CD14-positive monocyte (primary cell): ENCODE results near the gene DPP10. TPM values are rescaled to one million over a fixed set of nuclear protein-coding genes. Genes with fewer than 3 reads are reported as not detected.
A peak's percentile ranks its signal among the peaks of the same experiment; 100 is the strongest.

Source experiments
- DNase-seq, 3 donors: peaks; one replicate each; pipeline ENCODE4 v3.0.0-alpha.2; 2011 to 2022
- H2AFZ ChIP-seq: 2 replicates; pipeline ENCODE4 v1.6.0; 2012; ENCODE audit warnings: mild to moderate bottlenecking, low read depth, low read length, inconsistent platforms; ENCODE audit not compliant: insufficient read depth, poor library complexity, severe bottlenecking
- H3K27ac ChIP-seq, 2 donors: 1 replicate in 1 of 2; 2 replicates in 1 of 2; pipeline ENCODE4 v1.5.1; 2012 to 2013; ENCODE audit warnings: low read length in 2 of 2, control low read depth in 1 of 2, inconsistent platforms in 1 of 2, low read depth in 1 of 2, mild to moderate bottlenecking in 1 of 2
- H3K27me3 ChIP-seq, 2 donors: one replicate each; pipeline versions ENCODE4 v1.6.0 to v1.6.1; 2011 to 2013; ENCODE audit warnings: low read length in 2 of 2; ENCODE audit not compliant: control insufficient read depth in 2 of 2, insufficient read depth in 2 of 2
- H3K36me3 ChIP-seq, 2 donors: replicated peaks in 1 of 2; 1 replicate in 1 of 2; 2 replicates in 1 of 2; pipeline versions ENCODE4 v1.5.1 to v1.6.1; 2012 to 2013; ENCODE audit warnings: low read length in 2 of 2, control low read depth in 1 of 2, inconsistent platforms in 1 of 2, mild to moderate bottlenecking in 1 of 2; ENCODE audit not compliant: insufficient read depth in 2 of 2, control insufficient read depth in 1 of 2
- H3K4me1 ChIP-seq, 2 donors: 1 replicate in 1 of 2; 2 replicates in 1 of 2; pipeline versions ENCODE4 v1.5.1 to v1.6.1; 2012 to 2013; ENCODE audit warnings: low read length in 2 of 2, control low read depth in 1 of 2, inconsistent platforms in 1 of 2, mild to moderate bottlenecking in 1 of 2, moderate library complexity in 1 of 2; ENCODE audit not compliant: insufficient read depth in 2 of 2, control insufficient read depth in 1 of 2
- H3K4me2 ChIP-seq: replicated peaks from 2 replicates; pipeline ENCODE3; 2012; ENCODE audit warnings: low read length, moderate library complexity, mild to moderate bottlenecking; ENCODE audit not compliant: poor library complexity, severe bottlenecking; ENCODE audit errors: extremely low read depth
- H3K4me3 ChIP-seq, 3 experiments: fragments of 200-600 bp in 1 of 3; sonication (generic) in 1 of 3; replicated peaks in 1 of 3; 1 replicate in 2 of 3; 2 replicates in 1 of 3; pipeline ENCODE4 v1.5.1; 2011 to 2013; ENCODE audit warnings: low read length in 3 of 3, mild to moderate bottlenecking in 3 of 3, control low read depth in 2 of 3, low read depth in 2 of 3, inconsistent platforms in 1 of 3, moderate library complexity in 1 of 3
- H3K79me2 ChIP-seq: 2 replicates; pipeline ENCODE4 v1.6.0; 2012; ENCODE audit warnings: mild to moderate bottlenecking, control low read depth, inconsistent platforms, low read length, moderate library complexity; ENCODE audit not compliant: insufficient read depth
- H3K9ac ChIP-seq: 2 replicates; pipeline ENCODE4 v1.6.0; 2017; ENCODE audit warnings: low read length, mild to moderate bottlenecking; ENCODE audit not compliant: insufficient read depth, poor library complexity, severe bottlenecking
- H3K9me3 ChIP-seq, 2 donors: replicated peaks in 1 of 2; 1 replicate in 1 of 2; 2 replicates in 1 of 2; pipeline versions ENCODE4 v1.5.1 to v1.6.1; 2012 to 2013; ENCODE audit warnings: low read length in 2 of 2, control low read depth in 1 of 2; ENCODE audit not compliant: control insufficient read depth in 1 of 2, insufficient read depth in 1 of 2
- H4K20me1 ChIP-seq: 2 replicates; pipeline ENCODE4 v1.6.0; 2012; ENCODE audit warnings: mild to moderate bottlenecking, low read length, control low read depth, moderate library complexity; ENCODE audit not compliant: insufficient read depth
- H3K27ac Mint-ChIP-seq, 7 donors: one replicate each; pipeline ENCODE4 v1.8.0; 2020; ENCODE audit warnings: mild to moderate bottlenecking in 7 of 7, mixed read lengths in 7 of 7, moderate library complexity in 6 of 7, inconsistent platforms in 2 of 7
- H3K27me3 Mint-ChIP-seq, 3 donors: one replicate each; pipeline ENCODE4 v1.8.0; 2021 to 2022; ENCODE audit warnings: low read depth in 3 of 3, mild to moderate bottlenecking in 3 of 3, mixed read lengths in 3 of 3, moderate library complexity in 3 of 3, inconsistent platforms in 1 of 3
- H3K36me3 Mint-ChIP-seq, 2 donors: one replicate each; pipeline ENCODE4 v1.8.0; 2020; ENCODE audit warnings: mixed read lengths in 2 of 2, inconsistent platforms in 1 of 2, mild to moderate bottlenecking in 1 of 2
- H3K4me1 Mint-ChIP-seq: one replicate; pipeline ENCODE4 v1.8.0; 2020; ENCODE audit warnings: mild to moderate bottlenecking, mixed read lengths
- H3K4me3 Mint-ChIP-seq, 2 donors: one replicate each; pipeline ENCODE4 v1.8.0; 2020; ENCODE audit warnings: mild to moderate bottlenecking in 2 of 2, mixed read lengths in 2 of 2, moderate library complexity in 1 of 2
- H3K9me3 Mint-ChIP-seq, 7 donors: one replicate each; pipeline ENCODE4 v1.8.0; 2020 to 2022; ENCODE audit warnings: mixed read lengths in 7 of 7, mild to moderate bottlenecking in 6 of 7, moderate library complexity in 6 of 7, inconsistent platforms in 2 of 7
- CTCF ChIP-seq: fragments of 200-600 bp; IDR thresholded peaks from one replicate; pipeline ENCODE4 v1.8.0; 2022; ENCODE audit warnings: antibody characterized with exemption, mild to moderate bottlenecking
- WGBS: methylation state at CpG from one replicate; pipeline ENCODE4 v1.1.5; 2013; ENCODE audit warnings: missing lambda C conversion rate; ENCODE audit not compliant: insufficient coverage; 5-methylcytosine and 5-hydroxymethylcytosine counted together
- intact Hi-C, 2 donors: fragments of 100-400 bp; cut with micrococcal nuclease; formaldehyde crosslinking; loops; one replicate each; pipeline versions ENCODE4 v1.15.0 to v1.15.1; 2023
- polyA plus RNA-seq, 3 donors: library from polyadenylated mRNA; depleted of rRNA in 1 of 3; unstranded in 2 of 3; stranded (reverse) in 1 of 3; fragments of 300-500 nt in 2 of 3; fragments of >200 nt in 1 of 3; fragmentation: Illumina TruSeq in 2 of 3; gene quantifications; 1 replicate in 2 of 3; 2 replicates in 1 of 3; pipeline ENCODE4 v1.2.3, GENCODE V29; 2012 to 2021

Gene DPP10
- polyA plus RNA-seq, 3 donors: not detected

DNA sequence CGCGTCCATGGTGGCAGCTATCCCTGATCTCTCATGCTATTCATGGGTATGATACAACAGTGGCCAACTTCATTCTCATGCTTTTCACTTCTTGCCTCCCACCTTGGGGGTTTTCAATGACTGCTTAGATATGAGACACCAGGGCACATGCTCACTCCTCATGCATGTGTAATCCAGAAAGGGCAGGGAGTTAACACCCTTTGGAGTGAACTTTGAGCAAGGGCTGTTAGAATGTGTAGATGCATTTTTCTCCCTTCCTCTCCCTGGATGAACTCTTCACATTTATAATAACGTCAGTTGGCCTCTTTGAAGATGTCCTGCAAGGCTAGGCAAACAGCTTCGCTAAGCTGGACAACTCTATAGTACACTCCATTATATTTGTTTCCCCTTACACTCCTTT is 56.7 kb downstream of the DPP10 start:
- Histone ChIP-seq H2AFZ (no peak overlapping the region), H3K4me3 (no peak overlapping the region), H3K4me2 (no peak overlapping the region), H3K4me1 (no peaks in the 10 kb centered on the region), H3K27me3 (no peaks in the 10 kb centered on the region), H4K20me1 (no peaks in the 10 kb centered on the region), H3K79me2 (no peaks in the 10 kb centered on the region), H3K36me3 (no peaks in the 10 kb centered on the region), H3K9ac (no peak overlapping the region), H3K9me3 (no peaks in the 10 kb centered on the region), H3K27ac (no peak overlapping the region)
- H3K27ac Mint-ChIP-seq: no peak overlapping the region
- intact Hi-C loops: no loop called here
- H3K36me3 Mint-ChIP-seq: no peaks in the 10 kb centered on the region
- no peaks in the 10 kb centered on the region for H3K4me1 Mint-ChIP-seq
- H3K27me3 Mint-ChIP-seq: peaks cover 0 to 3% (median 0%) of the 10 kb centered on the region in 3 donors
- H3K4me3 Mint-ChIP-seq: no peak overlapping the region
- TF ChIP-seq CTCF: no peak
- peaks cover 0 to 4% (median 1%) of the 10 kb centered on the region in 7 donors for H3K9me3 Mint-ChIP-seq
- no peak for DNase-seq
- 82% methylated on average over 4 of the region's 4 CpGs for WGBS

- H3K9ac ChIP-seq: no peak overlapping the region
- H3K9me3 Mint-ChIP-seq: peaks cover 0 to 8% (median 2%) of the 10 kb centered on the region in 7 donors
- H3K27me3 Mint-ChIP-seq: peaks cover 0 to 4% (median 1%) of the 10 kb centered on the region in 3 donors
- H3K27ac ChIP-seq: no peak overlapping the region
- H3K4me1 ChIP-seq: no peaks in the 10 kb centered on the region
- intact Hi-C loops: no loop called here
- no peak overlapping the region for H3K4me2 ChIP-seq
- no peak overlapping the region for H3K4me3 Mint-ChIP-seq
- TF ChIP-seq CTCF: no peak
- no peaks in the 10 kb centered on the region for H3K79me2 ChIP-seq
- no peak for DNase-seq
- no peaks in the 10 kb centered on the region for H3K9me3 ChIP-seq
- H3K4me3 ChIP-seq: no peak overlapping the region
- no peaks in the 10 kb centered on the region for H3K4me1 Mint-ChIP-seq
- H2AFZ ChIP-seq: no peak overlapping the region
- no peaks in the 10 kb centered on the region for H3K27me3 ChIP-seq
- H3K36me3 ChIP-seq: no peaks in the 10 kb centered on the region
- H3K36me3 Mint-ChIP-seq: no peaks in the 10 kb centered on the region
- peak overlapping the region in 1 of 7 donors; percentile 76 for H3K27ac Mint-ChIP-seq
- no peaks in the 10 kb centered on the region for H4K20me1 ChIP-seq
Observed at GRCh38 chr2:114507744-114508143, 65.3 kb downstream of the DPP10 start.
